Glutamatergic neuron (in vitro differentiated cells): ENCODE measurements around the gene CAV3. TPM values are rescaled to one million over a fixed set of nuclear protein-coding genes. Genes with fewer than 3 reads are reported as not detected.

Source experiments
- DNase-seq: peaks from one replicate; pipeline ENCODE4 v3.0.0; 2022
- H3K27ac Mint-ChIP-seq: one replicate; pipeline ENCODE4 v1.8.0; 2020; ENCODE audit warnings: mild to moderate bottlenecking, mixed read lengths, inconsistent platforms; ENCODE audit not compliant: unreplicated experiment
- H3K27me3 Mint-ChIP-seq: one replicate; pipeline ENCODE4 v1.8.0; 2020; ENCODE audit warnings: mild to moderate bottlenecking, moderate library complexity, mixed read lengths, inconsistent platforms; ENCODE audit not compliant: unreplicated experiment
- H3K36me3 Mint-ChIP-seq: one replicate; pipeline ENCODE4 v1.8.0; 2020; ENCODE audit warnings: mild to moderate bottlenecking, mixed read lengths, inconsistent platforms; ENCODE audit not compliant: unreplicated experiment
- H3K4me1 Mint-ChIP-seq: one replicate; pipeline ENCODE4 v1.8.0; 2020; ENCODE audit warnings: mild to moderate bottlenecking, low read depth, mixed read lengths, inconsistent platforms; ENCODE audit not compliant: unreplicated experiment
- H3K4me3 Mint-ChIP-seq: one replicate; pipeline ENCODE4 v1.8.0; 2020; ENCODE audit warnings: mild to moderate bottlenecking, mixed read lengths, inconsistent platforms; ENCODE audit not compliant: unreplicated experiment
- H3K9me3 Mint-ChIP-seq: one replicate; pipeline ENCODE4 v1.8.0; 2020; ENCODE audit warnings: mild to moderate bottlenecking, moderate library complexity, mixed read lengths, inconsistent platforms; ENCODE audit not compliant: unreplicated experiment
- total RNA-seq: library from RNA; stranded (reverse); fragmentation: NEBNext Ultra II Directional; extraction: Animal tissue kit (Norgen Biotek cat#: 25700); gene quantifications from one replicate; pipeline ENCODE4 v1.2.1, GENCODE V29; 2021; ENCODE audit not compliant: unreplicated experiment
- TF ChIP-seq, protein P1 (sequence below): fragments of 200-600 bp; sonication (generic); IDR thresholded peaks from one replicate; pipeline ENCODE4 v1.5.0; 2021; ENCODE audit not compliant: partially characterized antibody, unreplicated experiment

The CAV3 gene
- total RNA-seq, 1 donor from 2014 or later: 0.29 TPM

DNA sequence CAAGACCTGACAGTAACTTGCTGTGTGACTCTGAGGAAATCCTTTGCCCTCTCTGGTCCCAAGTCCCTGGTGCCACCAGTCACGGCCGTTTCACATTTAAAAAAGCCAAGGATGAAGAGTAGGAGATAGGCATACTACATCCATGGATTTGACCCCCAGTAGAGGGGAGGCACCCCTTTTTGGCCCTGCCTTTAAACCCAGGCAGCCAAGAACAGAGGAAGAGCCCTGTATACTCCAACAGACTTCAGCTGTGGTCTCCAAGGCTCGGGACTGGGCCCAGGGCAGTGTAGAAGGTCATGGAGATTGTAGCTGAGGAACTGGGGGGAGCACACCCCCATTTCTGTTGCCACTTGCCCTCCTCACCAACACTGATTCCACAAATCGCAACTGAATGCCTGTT is 3.7 kb downstream of the CAV3 start:
- TF ChIP-seq, protein P1, sequence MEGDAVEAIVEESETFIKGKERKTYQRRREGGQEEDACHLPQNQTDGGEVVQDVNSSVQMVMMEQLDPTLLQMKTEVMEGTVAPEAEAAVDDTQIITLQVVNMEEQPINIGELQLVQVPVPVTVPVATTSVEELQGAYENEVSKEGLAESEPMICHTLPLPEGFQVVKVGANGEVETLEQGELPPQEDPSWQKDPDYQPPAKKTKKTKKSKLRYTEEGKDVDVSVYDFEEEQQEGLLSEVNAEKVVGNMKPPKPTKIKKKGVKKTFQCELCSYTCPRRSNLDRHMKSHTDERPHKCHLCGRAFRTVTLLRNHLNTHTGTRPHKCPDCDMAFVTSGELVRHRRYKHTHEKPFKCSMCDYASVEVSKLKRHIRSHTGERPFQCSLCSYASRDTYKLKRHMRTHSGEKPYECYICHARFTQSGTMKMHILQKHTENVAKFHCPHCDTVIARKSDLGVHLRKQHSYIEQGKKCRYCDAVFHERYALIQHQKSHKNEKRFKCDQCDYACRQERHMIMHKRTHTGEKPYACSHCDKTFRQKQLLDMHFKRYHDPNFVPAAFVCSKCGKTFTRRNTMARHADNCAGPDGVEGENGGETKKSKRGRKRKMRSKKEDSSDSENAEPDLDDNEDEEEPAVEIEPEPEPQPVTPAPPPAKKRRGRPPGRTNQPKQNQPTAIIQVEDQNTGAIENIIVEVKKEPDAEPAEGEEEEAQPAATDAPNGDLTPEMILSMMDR: no peak
- no peak overlapping the region for H3K4me3 Mint-ChIP-seq
- DNase-seq: no peak
- H3K4me1 Mint-ChIP-seq: peaks cover 20% of the 10 kb centered on the region
- H3K27me3 Mint-ChIP-seq: peaks cover 2% of the 10 kb centered on the region
- H3K36me3 Mint-ChIP-seq: no peaks in the 10 kb centered on the region
- no peak overlapping the region for H3K27ac Mint-ChIP-seq
- H3K9me3 Mint-ChIP-seq: peaks cover 1% of the 10 kb centered on the region

DNA sequence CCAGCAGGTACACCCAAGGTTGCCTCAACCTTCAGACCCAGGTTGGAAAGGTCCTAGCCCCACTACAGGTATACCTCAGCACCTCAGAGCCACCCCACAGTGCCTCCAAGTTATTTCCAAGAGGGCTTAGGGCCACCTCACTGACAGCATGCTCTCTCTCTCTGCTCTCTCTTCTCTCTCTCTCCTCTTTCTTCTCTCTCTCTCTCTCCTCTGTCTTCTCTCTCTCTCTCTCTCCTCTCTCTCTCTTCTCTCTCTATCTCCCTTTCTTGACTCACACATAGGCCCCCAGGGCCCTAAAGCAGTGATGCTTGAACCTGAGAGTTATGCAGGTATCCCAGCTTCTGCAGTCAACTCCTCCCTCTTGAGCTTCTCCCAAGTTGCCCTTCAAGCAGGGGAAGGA is 4.2 kb downstream of the CAV3 start:
- H3K4me1 Mint-ChIP-seq: peaks cover 22% of the 10 kb centered on the region
- no peak overlapping the region for H3K4me3 Mint-ChIP-seq
- H3K27ac Mint-ChIP-seq: no peak overlapping the region
- peaks cover 2% of the 10 kb centered on the region for H3K27me3 Mint-ChIP-seq
- peaks cover 3% of the 10 kb centered on the region for H3K9me3 Mint-ChIP-seq
- no peaks in the 10 kb centered on the region for H3K36me3 Mint-ChIP-seq
- no peak for DNase-seq
- TF ChIP-seq, protein P1: no peak

- Mint-ChIP-seq H3K4me3 (no peak overlapping the region), H3K27ac (no peak overlapping the region), H3K4me1 (peaks cover 20% of the 10 kb centered on the region), H3K27me3 (peaks cover 2% of the 10 kb centered on the region), H3K9me3 (peaks cover 4% of the 10 kb centered on the region), H3K36me3 (no peaks in the 10 kb centered on the region)
- TF ChIP-seq, protein P1: no peak
- no peak for DNase-seq
Observed at GRCh38 chr3:8738639-8739038, 5.0 kb downstream of the CAV3 start.

GRCh38 chr3:8739757-8740504 is 6.3 kb downstream of the CAV3 start:
- Mint-ChIP-seq H3K36me3 (no peaks in the 10 kb centered on the region), H3K9me3 (peaks cover 4% of the 10 kb centered on the region), H3K4me1 (peaks cover 19% of the 10 kb centered on the region), H3K4me3 (no peak overlapping the region), H3K27ac (peak overlapping the region; percentile 7), H3K27me3 (peaks cover 2% of the 10 kb centered on the region)
- DNase-seq: no peak
- TF ChIP-seq, protein P1: no peak

DNA sequence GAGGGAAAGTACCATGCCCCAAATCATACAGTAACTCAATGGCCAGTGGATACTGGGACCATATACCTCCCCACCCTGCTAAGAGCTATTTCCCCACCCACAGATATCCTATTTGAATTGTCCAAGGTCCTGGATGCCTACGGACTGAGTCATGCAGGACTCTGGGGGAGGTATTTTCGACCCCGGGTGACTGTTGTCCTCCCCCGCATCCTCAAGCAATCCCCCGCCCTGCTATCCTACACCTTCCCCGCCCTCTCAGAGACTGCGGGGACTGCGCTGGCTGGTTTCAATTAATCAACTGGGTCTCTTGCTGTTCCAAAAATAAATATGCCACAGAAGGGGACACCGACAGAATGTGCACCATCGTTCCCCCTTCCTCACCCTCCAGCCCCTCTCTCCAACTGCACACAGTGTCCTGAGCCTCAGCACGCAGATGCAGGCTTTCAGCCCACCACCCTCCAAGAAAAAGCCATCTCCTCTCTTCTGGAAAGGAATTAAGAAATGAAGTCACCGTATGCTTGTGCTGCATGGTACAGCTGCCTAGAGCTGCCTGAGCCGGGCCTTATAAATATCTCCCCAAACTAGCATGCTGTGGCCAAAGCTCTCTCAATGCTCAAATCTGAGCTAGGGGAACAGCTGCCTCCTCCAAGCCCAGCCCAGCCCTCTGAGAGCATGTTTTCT is 8.1 kb downstream of the CAV3 start:
- TF ChIP-seq, protein P1: no peak
- Mint-ChIP-seq H3K4me3 (peak overlapping the region; percentile 71), H3K36me3 (peaks cover 2% of the 10 kb centered on the region), H3K27me3 (peaks cover 2% of the 10 kb centered on the region), H3K27ac (peak overlapping the region; percentile 56), H3K4me1 (peaks cover 19% of the 10 kb centered on the region), H3K9me3 (peaks cover 4% of the 10 kb centered on the region)
- no peak for DNase-seq
